Measurements from ENCODE around the gene NMU.
"Not testable (repeated sequence)": the region's sequence is repeated elsewhere in the genome, so short reads cannot be mapped to it uniquely, and the experiment has no call there.

Gene NMU

GRCh38 chr4:55618546-55619143 is 17.5 kb downstream of the NMU start:
- DNase-seq, result no peak

- no peak for DNase-seq
These were observed 18.4 kb downstream of the NMU start for GRCh38 chr4:55617587-55618197.

GRCh38 chr4:55615008-55615407 is 21.1 kb downstream of the NMU start:
- no peak for DNase-seq

GRCh38 chr4:55613621-55614020 is 22.5 kb downstream of the NMU start:
- no peak for DNase-seq

GRCh38 chr4:55612341-55612740 is 23.8 kb downstream of the NMU start:
- DNase-seq, result no peak

- no peak for DNase-seq
These were observed 24.6 kb downstream of the NMU start for GRCh38 chr4:55611358-55612059.

- DNase-seq, result no peak
These were observed 25.7 kb downstream of the NMU start for GRCh38 chr4:55610381-55610780.

- DNase-seq, result no peak
These were observed 26.7 kb downstream of the NMU start for GRCh38 chr4:55609393-55609866.

- no peak for DNase-seq
These were observed 27.5 kb downstream of the NMU start for GRCh38 chr4:55608591-55608990.

GRCh38 chr4:55604996-55605395 is 31.1 kb downstream of the NMU start:
- no peak for DNase-seq

GRCh38 chr4:55600640-55601039 is 35.5 kb downstream of the NMU start:
- DNase-seq, result no peak

GRCh38 chr4:55598641-55599040 is 37.5 kb downstream of the NMU start:
- DNase-seq, result no peak

- no peak for DNase-seq
These were observed 44.1 kb downstream of the NMU start, which contains the start of gene PDCL2 for GRCh38 chr4:55592014-55592413. Gene PDCL2 (minus strand): TSS chr4:55592245. CDS start chr4:55592109, 136 bp downstream.

GRCh38 chr4:55588160-55588559 is 47.9 kb downstream of the NMU start:
- DNase-seq, result no peak

GRCh38 chr4:55582773-55583172 is 53.3 kb downstream of the NMU start:
- DNase-seq, result not testable (repeated sequence)

- DNase-seq, result no peak
These were observed 57.6 kb downstream of the NMU start for GRCh38 chr4:55578341-55579010.

GRCh38 chr4:55575513-55575912 is 60.6 kb downstream of the NMU start:
- DNase-seq, result no peak

- no peak for DNase-seq
These were observed 61.8 kb downstream of the NMU start for GRCh38 chr4:55574252-55574651.

GRCh38 chr4:55571806-55572205 is 64.3 kb downstream of the NMU start:
- no peak for DNase-seq

- no peak for DNase-seq
These were observed 67.1 kb downstream of the NMU start for GRCh38 chr4:55568905-55569504.

GRCh38 chr4:55561889-55562288 is 74.2 kb downstream of the NMU start:
- DNase-seq, result no peak

GRCh38 chr4:55560096-55560495 is 76.0 kb downstream of the NMU start:
- DNase-seq, result no peak

GRCh38 chr4:55554453-55555030 is 81.6 kb downstream of the NMU start:
- no peak for DNase-seq

Data from NK-92 treated with Interleukin-12 subunit alpha and Interleukin-12 subunit beta, amount 100 ng/mL, for 24 hours (cell line).